ENCODE results near the gene SGIP1.

DNA sequence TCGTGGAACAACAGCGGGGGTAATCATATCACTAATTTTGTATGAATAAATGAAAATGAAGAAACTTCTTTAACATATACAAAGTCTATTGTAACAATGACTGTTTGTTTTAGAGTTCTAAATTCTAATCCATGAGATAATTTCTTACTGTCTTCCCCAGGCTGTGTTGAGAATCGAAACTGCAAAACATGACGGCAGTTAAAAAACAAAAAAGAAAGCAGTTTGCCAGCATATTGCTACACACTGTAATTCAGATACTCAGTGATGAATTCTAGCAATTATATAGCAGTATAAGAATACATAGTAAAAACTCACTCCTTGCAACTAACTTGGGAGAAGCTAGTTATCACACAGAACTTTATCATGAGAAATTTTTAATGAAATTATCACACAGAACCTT is 245.0 kb downstream of the SGIP1 start:
- TF ChIP-seq POLR2A (IDR thresholded peaks at IDR 0.05), result no peak
- TF ChIP-seq, protein P1, sequence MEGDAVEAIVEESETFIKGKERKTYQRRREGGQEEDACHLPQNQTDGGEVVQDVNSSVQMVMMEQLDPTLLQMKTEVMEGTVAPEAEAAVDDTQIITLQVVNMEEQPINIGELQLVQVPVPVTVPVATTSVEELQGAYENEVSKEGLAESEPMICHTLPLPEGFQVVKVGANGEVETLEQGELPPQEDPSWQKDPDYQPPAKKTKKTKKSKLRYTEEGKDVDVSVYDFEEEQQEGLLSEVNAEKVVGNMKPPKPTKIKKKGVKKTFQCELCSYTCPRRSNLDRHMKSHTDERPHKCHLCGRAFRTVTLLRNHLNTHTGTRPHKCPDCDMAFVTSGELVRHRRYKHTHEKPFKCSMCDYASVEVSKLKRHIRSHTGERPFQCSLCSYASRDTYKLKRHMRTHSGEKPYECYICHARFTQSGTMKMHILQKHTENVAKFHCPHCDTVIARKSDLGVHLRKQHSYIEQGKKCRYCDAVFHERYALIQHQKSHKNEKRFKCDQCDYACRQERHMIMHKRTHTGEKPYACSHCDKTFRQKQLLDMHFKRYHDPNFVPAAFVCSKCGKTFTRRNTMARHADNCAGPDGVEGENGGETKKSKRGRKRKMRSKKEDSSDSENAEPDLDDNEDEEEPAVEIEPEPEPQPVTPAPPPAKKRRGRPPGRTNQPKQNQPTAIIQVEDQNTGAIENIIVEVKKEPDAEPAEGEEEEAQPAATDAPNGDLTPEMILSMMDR (IDR thresholded peaks at IDR 0.05), result no peak
